Endodermal cell (in vitro differentiated cells): Measurements from ENCODE around the gene RPL7A. TPM values are rescaled to one million over a fixed set of nuclear protein-coding genes. Genes with fewer than 3 reads are reported as not detected.
A peak's percentile ranks its signal among the peaks of the same experiment; 100 is the strongest.

Experiments used
- DNase-seq: peaks from one replicate; pipeline ENCODE4 v3.0.0-alpha.2; 2017
- H3K27ac ChIP-seq: 2 replicates; pipeline ENCODE4 v1.5.1; 2013; ENCODE audit warnings: mild to moderate bottlenecking, low read depth, low read length, moderate library complexity
- H3K27me3 ChIP-seq: 2 replicates; pipeline ENCODE4 v1.6.1; 2013; ENCODE audit warnings: mild to moderate bottlenecking, low read length, moderate library complexity; ENCODE audit not compliant: insufficient read depth, control insufficient read depth, poor library complexity, severe bottlenecking
- H3K36me3 ChIP-seq: 2 replicates; pipeline ENCODE4 v1.7.0; 2013; ENCODE audit warnings: mild to moderate bottlenecking, low read length, moderate library complexity; ENCODE audit not compliant: control insufficient read depth, insufficient read depth
- H3K4me1 ChIP-seq: one replicate; pipeline ENCODE4 v1.7.0; 2013; ENCODE audit warnings: low read length; ENCODE audit not compliant: control insufficient read depth, insufficient read depth
- H3K4me3 ChIP-seq: 2 replicates; pipeline ENCODE4 v1.5.1; 2013; ENCODE audit warnings: mild to moderate bottlenecking, low read length, moderate library complexity
- H3K9ac ChIP-seq: 2 replicates; pipeline ENCODE4 v1.6.1; 2013; ENCODE audit warnings: mild to moderate bottlenecking, low read length, moderate library complexity; ENCODE audit not compliant: poor library complexity, severe bottlenecking; ENCODE audit errors: extremely low read depth
- H3K9me3 ChIP-seq: 2 replicates; pipeline ENCODE4 v1.6.1; 2013; ENCODE audit warnings: mild to moderate bottlenecking, low read length, moderate library complexity; ENCODE audit not compliant: control insufficient read depth
- H3K27ac Mint-ChIP-seq: 2 replicates; pipeline ENCODE4 v1.8.0; 2020; ENCODE audit warnings: mixed read lengths
- H3K27me3 Mint-ChIP-seq: 2 replicates; pipeline ENCODE4 v1.8.0; 2021; ENCODE audit warnings: mild to moderate bottlenecking, mixed read lengths; ENCODE audit not compliant: insufficient read depth
- H3K36me3 Mint-ChIP-seq: 2 replicates; pipeline ENCODE4 v1.8.0; 2020; ENCODE audit warnings: low read depth, mixed read lengths
- H3K4me1 Mint-ChIP-seq: 2 replicates; pipeline ENCODE4 v1.8.0; 2020; ENCODE audit warnings: mixed read lengths
- H3K4me3 Mint-ChIP-seq: 2 replicates; pipeline ENCODE4 v1.8.0; 2020; ENCODE audit warnings: mild to moderate bottlenecking, moderate library complexity, mixed read lengths
- H3K9me3 Mint-ChIP-seq: 2 replicates; pipeline ENCODE4 v1.8.0; 2020; ENCODE audit warnings: mild to moderate bottlenecking, mixed read lengths
- CTCF ChIP-seq: fragments of 200-600 bp; sonication (generic); conservative IDR thresholded peaks from 2 replicates; pipeline ENCODE4 v1.5.0; 2021; ENCODE audit warnings: antibody characterized with exemption, mild to moderate bottlenecking
- WGBS, 2 experiments: methylation state at CpG; one replicate each; pipeline versions ENCODE4 v1.1.5 to v1.1.7; 2013; ENCODE audit warnings: missing lambda C conversion rate in 2 of 2, mixed read lengths in 1 of 2; ENCODE audit not compliant: insufficient coverage in 1 of 2, insufficient read length in 1 of 2; 5-methylcytosine and 5-hydroxymethylcytosine counted together
- total RNA-seq, 2 donors: library from RNA; stranded (reverse); fragmentation: NEBNext Ultra II Directional in 1 of 2; extraction: Animal tissue kit (Norgen Biotek cat#: 25700) in 1 of 2; gene quantifications; 2 replicates in 1 of 2; 3 replicates in 1 of 2; pipeline ENCODE4 v1.2.1, GENCODE V29; 2021

The RPL7A gene
- total RNA-seq, 2 donors from 2014 or later = 2,418 to 2,634 TPM

- peaks cover 33% of the 10 kb centered on the region for H3K36me3 Mint-ChIP-seq
- no peak overlapping the region for H3K4me3 ChIP-seq
- H3K9me3 Mint-ChIP-seq = peaks cover 4% of the 10 kb centered on the region
- peaks cover 3% of the 10 kb centered on the region for H3K27me3 Mint-ChIP-seq
- no peaks in the 10 kb centered on the region for H3K27me3 ChIP-seq
- H3K4me1 Mint-ChIP-seq = peaks cover 43% of the 10 kb centered on the region
- H3K9ac ChIP-seq = no peak overlapping the region
- TF ChIP-seq CTCF = no peak
- H3K4me1 ChIP-seq = peaks cover 18% of the 10 kb centered on the region
- DNase-seq = no peak
- peak overlapping the region; percentile 57 for H3K27ac Mint-ChIP-seq
- no peak overlapping the region for H3K27ac ChIP-seq
- H3K4me3 Mint-ChIP-seq = no peak overlapping the region
- H3K9me3 ChIP-seq = no peaks in the 10 kb centered on the region
- H3K36me3 ChIP-seq = peaks cover 57% of the 10 kb centered on the region
- WGBS, 2 experiments = 95 to 100% methylated on average over 7 of the region's 7 CpGs
Observed at GRCh38 chr9:133372144-133372543, 24.1 kb downstream of the RPL7A start.

- 43 to 48% methylated on average over 7 to 12 of the region's 12 CpGs for WGBS, 2 experiments
- TF ChIP-seq CTCF = no peak
Observed at GRCh38 chr9:133374612-133375115, 26.6 kb downstream of the RPL7A start.

GRCh38 chr9:133375116-133375723 is 27.2 kb downstream of the RPL7A start:
- peak overlapping the region; percentile 97 for H3K9ac ChIP-seq
- Mint-ChIP-seq H3K9me3 (peaks cover 9% of the 10 kb centered on the region), H3K4me1 (peaks cover 30% of the 10 kb centered on the region), H3K4me3 (peak overlapping the region; percentile 94), H3K27ac (peak overlapping the region; percentile 97), H3K27me3 (peaks cover 11% of the 10 kb centered on the region), H3K36me3 (peaks cover 15% of the 10 kb centered on the region)
- peaks cover 14% of the 10 kb centered on the region for H3K4me1 ChIP-seq
- H3K27ac ChIP-seq = peak overlapping the region; percentile 86
- H3K4me3 ChIP-seq = peak overlapping the region; percentile 91
- TF ChIP-seq CTCF = no peak
- no peaks in the 10 kb centered on the region for H3K9me3 ChIP-seq
- peak; percentile 63 for DNase-seq
- no peaks in the 10 kb centered on the region for H3K27me3 ChIP-seq
- 0% methylated on average over 5 to 39 of the region's 39 CpGs for WGBS, 2 experiments
- H3K36me3 ChIP-seq = peaks cover 32% of the 10 kb centered on the region

More at GRCh38 chr9:133374612-133375115, 26.6 kb downstream of the RPL7A start:
- Mint-ChIP-seq H3K9me3 (peaks cover 9% of the 10 kb centered on the region), H3K4me1 (peaks cover 36% of the 10 kb centered on the region), H3K27ac (peak overlapping the region; percentile 97), H3K4me3 (peak overlapping the region; percentile 94), H3K36me3 (peaks cover 18% of the 10 kb centered on the region), H3K27me3 (peaks cover 11% of the 10 kb centered on the region)
- H3K36me3 ChIP-seq = peaks cover 37% of the 10 kb centered on the region
- H3K9ac ChIP-seq = peak overlapping the region; percentile 97
- no peaks in the 10 kb centered on the region for H3K9me3 ChIP-seq
- no peak overlapping the region for H3K27ac ChIP-seq
- H3K4me3 ChIP-seq = peak overlapping the region; percentile 91
- no peak for DNase-seq
- H3K27me3 ChIP-seq = no peaks in the 10 kb centered on the region
- peaks cover 18% of the 10 kb centered on the region for H3K4me1 ChIP-seq
